HPDE6-E6E7 (cell line): ENCODE data around the gene SUGCT.
A peak's percentile ranks its signal among the peaks of the same experiment; 100 is the strongest.
"Not testable (repeated sequence)": the region's sequence is repeated elsewhere in the genome, so short reads cannot be mapped to it uniquely, and the experiment has no call there.

Source experiments
- DNase-seq: peaks from one replicate; pipeline ENCODE4 v3.0.0; 2011; ENCODE audit warnings: missing footprints; ENCODE audit errors: extremely low spot score

SUGCT gene

GRCh38 chr7:40570223-40570622, 435.4 kb downstream of the SUGCT start:
- DNase-seq: no peak

GRCh38 chr7:40571796-40572195, 437.0 kb downstream of the SUGCT start:
- DNase-seq: no peak

GRCh38 chr7:40572810-40573465, 438.1 kb downstream of the SUGCT start:
- DNase-seq: no peak

- no peak for DNase-seq
Observed at GRCh38 chr7:40579401-40579800, 444.6 kb downstream of the SUGCT start.

GRCh38 chr7:40580776-40581175, 446.0 kb downstream of the SUGCT start:
- DNase-seq: no peak

- no peak for DNase-seq
Observed at GRCh38 chr7:40582539-40582938, 447.7 kb downstream of the SUGCT start.

- no peak for DNase-seq
Observed at GRCh38 chr7:40583667-40584444, 449.1 kb downstream of the SUGCT start.

- DNase-seq: no peak
Observed at GRCh38 chr7:40584667-40585433, 450.0 kb downstream of the SUGCT start.

GRCh38 chr7:40586197-40586596, 451.4 kb downstream of the SUGCT start:
- DNase-seq: no peak

- DNase-seq: no peak
Observed at GRCh38 chr7:40587419-40587818, 452.6 kb downstream of the SUGCT start.

GRCh38 chr7:40595129-40595528, 460.3 kb downstream of the SUGCT start:
- DNase-seq: no peak

GRCh38 chr7:40595832-40596231, 461.0 kb downstream of the SUGCT start:
- no peak for DNase-seq

- DNase-seq: no peak
Observed at GRCh38 chr7:40597517-40597916, 462.7 kb downstream of the SUGCT start.

GRCh38 chr7:40598915-40599314, 464.1 kb downstream of the SUGCT start:
- DNase-seq: no peak

GRCh38 chr7:40599836-40600235, 465.0 kb downstream of the SUGCT start:
- no peak for DNase-seq

- not testable (repeated sequence) for DNase-seq
Observed at GRCh38 chr7:40602351-40602750, 467.5 kb downstream of the SUGCT start.

GRCh38 chr7:40604601-40605438, 470.0 kb downstream of the SUGCT start:
- DNase-seq: peak; percentile 53

- DNase-seq: no peak
Observed at GRCh38 chr7:40608321-40609075, 473.7 kb downstream of the SUGCT start.

- DNase-seq: no peak
Observed at GRCh38 chr7:40610461-40610860, 475.7 kb downstream of the SUGCT start.

GRCh38 chr7:40611095-40611871, 476.5 kb downstream of the SUGCT start:
- DNase-seq: no peak
